ENCODE measurements around the gene EGFL7. TPM values are rescaled to one million over a fixed set of nuclear protein-coding genes. Genes with fewer than 3 reads are reported as not detected.

Gene EGFL7
- total RNA-seq, 2 experiments from 2014 or later = 1.9 TPM

DNA sequence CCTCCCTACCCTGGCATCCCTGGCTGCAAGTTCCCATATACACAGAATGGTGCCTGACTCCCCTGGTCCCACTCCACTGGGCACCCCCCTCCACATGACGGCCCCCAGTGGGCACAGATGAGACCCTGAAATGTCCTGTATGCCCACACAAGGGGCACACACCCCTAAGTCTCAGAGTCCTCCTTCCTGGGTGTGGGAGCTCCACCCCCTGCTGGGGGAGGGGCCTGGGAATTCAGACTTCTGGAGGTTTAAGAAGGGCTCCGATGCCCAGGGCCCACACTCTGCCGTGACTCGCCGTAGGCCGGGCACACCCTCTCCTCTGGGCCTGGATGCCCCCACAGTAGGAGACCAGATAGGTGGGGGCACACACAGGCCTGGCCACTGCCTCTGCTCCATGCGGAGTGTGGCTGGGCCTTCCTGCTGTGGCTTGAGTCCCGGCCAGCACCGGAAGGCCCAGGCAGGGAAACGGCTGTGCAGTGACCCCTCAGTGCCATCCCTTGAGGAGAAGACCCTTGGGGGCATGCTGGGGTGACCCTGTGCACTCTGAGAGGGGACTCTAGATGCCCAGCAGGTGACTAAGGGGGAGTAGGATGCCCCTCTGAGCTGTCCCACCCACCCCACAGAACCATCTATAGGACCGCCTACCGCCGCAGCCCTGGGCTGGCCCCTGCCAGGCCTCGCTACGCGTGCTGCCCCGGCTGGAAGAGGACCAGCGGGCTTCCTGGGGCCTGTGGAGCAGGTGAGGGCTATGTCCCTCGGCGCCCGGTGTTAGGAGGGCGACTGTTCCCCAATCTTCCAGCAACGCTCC is 6.5 kb downstream of the EGFL7 start:
- peaks cover 2% of the 10 kb centered on the region for H3K36me3 Mint-ChIP-seq (ENCODE audit: low read depth)
- POLR2A ChIA-PET = no interaction called here
- no peaks in the 10 kb centered on the region for H3K9me3 Mint-ChIP-seq (ENCODE audit: insufficient read depth)
- CTCF ChIA-PET = interaction anchor here (0.6 to 1.0 kb wide), 2 partner anchors 33 to 59 kb away, joined by 3 read pairs; no protein-coding TSS in a partner anchor
- peaks cover 7% of the 10 kb centered on the region for H3K27me3 Mint-ChIP-seq (ENCODE audit: low read depth)
- peaks cover 8% of the 10 kb centered on the region for H3K4me1 Mint-ChIP-seq (ENCODE audit: low read depth)
- no peak for DNase-seq
- ATAC-seq = no peak
- H3K27ac Mint-ChIP-seq = no peak overlapping the region
- H3K4me3 Mint-ChIP-seq = no peak overlapping the region

GRCh38 chr9:136669791-136670464 is 7.2 kb downstream of the EGFL7 start:
- H3K27ac Mint-ChIP-seq = no peak overlapping the region
- CTCF ChIA-PET = no interaction called here
- no peak overlapping the region for H3K4me3 Mint-ChIP-seq
- POLR2A ChIA-PET = no interaction called here
- DNase-seq (no peak), ATAC-seq (no peak)
- H3K36me3 Mint-ChIP-seq (ENCODE audit: low read depth) = peaks cover 2% of the 10 kb centered on the region
- no peaks in the 10 kb centered on the region for H3K9me3 Mint-ChIP-seq (ENCODE audit: insufficient read depth)
- peaks cover 7% of the 10 kb centered on the region for H3K27me3 Mint-ChIP-seq (ENCODE audit: low read depth)
- H3K4me1 Mint-ChIP-seq (ENCODE audit: low read depth) = peaks cover 6% of the 10 kb centered on the region

DNA sequence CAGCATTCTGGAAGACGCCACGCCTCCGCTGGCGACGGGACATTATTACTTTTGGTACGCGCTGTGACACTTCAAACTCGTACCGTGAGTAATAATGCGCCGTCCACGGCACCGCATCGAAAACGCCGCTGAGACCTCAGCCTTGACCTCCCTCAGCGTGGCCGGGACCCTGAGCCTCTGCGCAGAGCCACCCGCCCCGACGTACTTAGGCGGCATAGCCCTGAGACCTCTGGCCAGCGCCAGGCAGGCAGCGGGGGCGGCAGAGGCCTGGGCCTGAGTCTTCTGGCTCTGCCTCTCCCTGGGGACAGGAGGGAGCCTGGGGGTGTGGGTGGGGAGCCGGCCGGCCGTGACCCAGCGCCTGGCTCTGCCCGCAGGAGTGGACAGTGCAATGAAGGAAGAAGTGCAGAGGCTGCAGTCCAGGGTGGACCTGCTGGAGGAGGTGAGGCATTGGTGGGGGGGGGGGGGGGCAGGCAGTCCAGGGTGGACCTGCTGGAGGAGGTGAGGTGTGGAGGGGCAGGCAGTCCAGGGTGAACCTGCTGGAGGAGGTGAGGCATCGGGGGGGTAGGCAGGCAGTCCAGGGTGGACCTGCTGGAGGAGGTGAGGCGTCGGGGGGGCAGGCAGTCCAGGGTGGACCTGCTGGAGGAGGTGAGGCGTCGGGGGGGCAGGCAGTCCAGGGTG is 8.0 kb downstream of the EGFL7 start:
- no peak overlapping the region for H3K4me3 Mint-ChIP-seq
- CTCF ChIA-PET = interaction anchor here (0.9 to 2.1 kb wide), 4 partner anchors 9 to 31 kb away, joined by 3 to 19 read pairs (median 7); partner anchors contain the start of gene AGPAT2
- no peak overlapping the region for H3K27ac Mint-ChIP-seq
- no peaks in the 10 kb centered on the region for H3K9me3 Mint-ChIP-seq (ENCODE audit: insufficient read depth)
- peaks cover 2% of the 10 kb centered on the region for H3K36me3 Mint-ChIP-seq (ENCODE audit: low read depth)
- peaks cover 5% of the 10 kb centered on the region for H3K27me3 Mint-ChIP-seq (ENCODE audit: low read depth)
- no peak for DNase-seq
- peaks cover 3% of the 10 kb centered on the region for H3K4me1 Mint-ChIP-seq (ENCODE audit: low read depth)
- POLR2A ChIA-PET = interaction anchor here (1.1 kb wide), 1 partner anchor 16 kb away, joined by 5 read pairs; no protein-coding TSS in a partner anchor
- ATAC-seq = no peak

- Mint-ChIP-seq H3K27me3 (ENCODE audit: low read depth) (peaks cover 5% of the 10 kb centered on the region), H3K36me3 (ENCODE audit: low read depth) (peaks cover 2% of the 10 kb centered on the region), H3K4me1 (ENCODE audit: low read depth) (peaks cover 3% of the 10 kb centered on the region), H3K27ac (no peak overlapping the region), H3K4me3 (no peak overlapping the region), H3K9me3 (ENCODE audit: insufficient read depth) (no peaks in the 10 kb centered on the region)
- ChIA-PET CTCF (interaction anchor here (0.6 to 2.1 kb wide), 9 partner anchors 10 to 1105 kb away, joined by 3 to 19 read pairs (median 4); partner anchors contain the start of gene AGPAT2), POLR2A (interaction anchor here (1.1 kb wide), 1 partner anchor 15 kb away, joined by 5 read pairs; no protein-coding TSS in a partner anchor)
- ATAC-seq = no peak
- DNase-seq = no peak
Measured at GRCh38 chr9:136671254-136671614, 8.5 kb downstream of the EGFL7 start.

DNA sequence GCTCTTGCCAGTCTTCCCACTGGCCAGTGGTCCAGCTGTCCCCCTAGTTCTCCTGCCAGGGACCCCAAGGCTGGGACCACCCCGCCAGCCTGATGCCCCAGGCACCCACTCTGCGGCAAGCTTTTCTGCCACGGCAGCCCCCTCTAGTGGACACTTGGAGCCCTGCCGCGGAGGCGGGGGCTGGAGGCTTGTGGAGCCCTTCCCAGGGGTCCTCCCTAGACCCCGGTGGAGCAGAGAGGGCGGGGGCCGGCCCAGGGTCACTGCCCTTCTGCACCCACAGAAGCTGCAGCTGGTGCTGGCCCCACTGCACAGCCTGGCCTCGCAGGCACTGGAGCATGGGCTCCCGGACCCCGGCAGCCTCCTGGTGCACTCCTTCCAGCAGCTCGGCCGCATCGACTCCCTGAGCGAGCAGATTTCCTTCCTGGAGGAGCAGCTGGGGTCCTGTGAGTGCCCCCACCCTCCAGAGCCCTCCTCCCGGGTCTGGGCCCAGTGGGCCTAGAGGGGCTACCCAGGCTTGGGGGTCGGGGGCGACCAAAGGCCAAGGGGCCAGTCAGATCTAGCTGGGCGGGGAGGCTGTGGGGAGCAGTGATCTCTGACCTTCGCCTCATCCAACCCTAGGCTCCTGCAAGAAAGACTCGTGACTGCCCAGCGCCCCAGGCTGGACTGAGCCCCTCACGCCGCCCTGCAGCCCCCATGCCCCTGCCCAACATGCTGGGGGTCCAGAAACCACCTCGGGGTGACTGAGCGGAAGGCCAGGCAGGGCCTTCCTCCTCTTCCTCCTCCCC is 9.1 kb downstream of the EGFL7 start:
- Mint-ChIP-seq H3K27me3 (ENCODE audit: low read depth) (peaks cover 1% of the 10 kb centered on the region), H3K4me3 (no peak overlapping the region), H3K27ac (no peak overlapping the region), H3K9me3 (ENCODE audit: insufficient read depth) (no peaks in the 10 kb centered on the region), H3K4me1 (ENCODE audit: low read depth) (peaks cover 3% of the 10 kb centered on the region), H3K36me3 (ENCODE audit: low read depth) (peaks cover 2% of the 10 kb centered on the region)
- peak; percentile 54 for DNase-seq
- CTCF ChIA-PET = interaction anchor here (0.6 to 2.1 kb wide), 10 partner anchors 10 to 1105 kb away, joined by 3 to 19 read pairs (median 4); partner anchors contain the start of gene AGPAT2
- peak; percentile 61 for ATAC-seq
- POLR2A ChIA-PET = interaction anchor here (0.9 to 1.1 kb wide), 2 partner anchors 14 to 56 kb away, joined by 4 to 5 read pairs; no protein-coding TSS in a partner anchor

DNA sequence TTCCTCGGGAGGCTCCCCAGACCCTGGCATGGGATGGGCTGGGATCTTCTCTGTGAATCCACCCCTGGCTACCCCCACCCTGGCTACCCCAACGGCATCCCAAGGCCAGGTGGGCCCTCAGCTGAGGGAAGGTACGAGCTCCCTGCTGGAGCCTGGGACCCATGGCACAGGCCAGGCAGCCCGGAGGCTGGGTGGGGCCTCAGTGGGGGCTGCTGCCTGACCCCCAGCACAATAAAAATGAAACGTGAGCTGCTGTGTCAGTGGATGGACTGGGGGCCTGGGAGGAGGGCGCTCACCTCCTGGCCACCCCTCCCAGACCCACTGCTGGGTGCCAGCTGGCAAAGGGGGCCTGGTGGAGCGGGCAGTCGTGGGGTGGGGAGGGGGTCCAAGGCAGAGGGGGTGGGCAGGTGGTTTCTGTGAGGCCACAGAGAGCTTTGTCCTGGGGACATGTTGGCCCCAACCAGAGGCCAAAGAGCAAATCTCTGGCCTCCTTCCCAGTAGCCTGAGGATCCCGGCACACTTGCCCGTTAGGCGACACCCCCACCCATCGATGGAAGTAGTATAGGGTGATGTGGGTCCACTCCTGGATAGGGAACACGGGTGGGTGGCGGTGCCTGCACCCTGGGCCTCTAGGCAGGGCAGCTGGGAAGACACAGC is 9.8 kb downstream of the EGFL7 start:
- POLR2A ChIA-PET = interaction anchor here (0.9 kb wide), 1 partner anchor 55 kb away, joined by 4 read pairs; no protein-coding TSS in a partner anchor
- H3K4me3 Mint-ChIP-seq = no peak overlapping the region
- CTCF ChIA-PET = interaction anchor here (0.8 to 2.1 kb wide), 6 partner anchors 11 to 57 kb away, joined by 3 to 19 read pairs (median 4); partner anchors contain the start of gene AGPAT2
- H3K9me3 Mint-ChIP-seq (ENCODE audit: insufficient read depth) = no peaks in the 10 kb centered on the region
- DNase-seq (no peak), ATAC-seq (no peak)
- H3K36me3 Mint-ChIP-seq (ENCODE audit: low read depth) = peaks cover 2% of the 10 kb centered on the region
- H3K4me1 Mint-ChIP-seq (ENCODE audit: low read depth) = peaks cover 3% of the 10 kb centered on the region
- peaks cover 1% of the 10 kb centered on the region for H3K27me3 Mint-ChIP-seq (ENCODE audit: low read depth)
- H3K27ac Mint-ChIP-seq = no peak overlapping the region

GRCh38 chr9:136673088-136673974 is 10.6 kb downstream of the EGFL7 start:
- Mint-ChIP-seq H3K27ac (no peak overlapping the region), H3K27me3 (ENCODE audit: low read depth) (peaks cover 1% of the 10 kb centered on the region), H3K9me3 (ENCODE audit: insufficient read depth) (no peaks in the 10 kb centered on the region), H3K4me3 (no peak overlapping the region), H3K36me3 (ENCODE audit: low read depth) (peaks cover 2% of the 10 kb centered on the region), H3K4me1 (ENCODE audit: low read depth) (peaks cover 3% of the 10 kb centered on the region)
- POLR2A ChIA-PET = interaction anchor here (0.9 kb wide), 1 partner anchor 55 kb away, joined by 4 read pairs; no protein-coding TSS in a partner anchor
- no peak for DNase-seq
- no peak for ATAC-seq
- CTCF ChIA-PET = interaction anchor here (0.8 to 2.1 kb wide), 5 partner anchors 14 to 56 kb away, joined by 3 to 19 read pairs (median 4); partner anchors contain the start of gene AGPAT2

- Mint-ChIP-seq H3K4me1 (ENCODE audit: low read depth) (no peaks in the 10 kb centered on the region), H3K27me3 (ENCODE audit: low read depth) (no peaks in the 10 kb centered on the region), H3K36me3 (ENCODE audit: low read depth) (peaks cover 2% of the 10 kb centered on the region), H3K27ac (no peak overlapping the region), H3K9me3 (ENCODE audit: insufficient read depth) (no peaks in the 10 kb centered on the region), H3K4me3 (no peak overlapping the region)
- POLR2A ChIA-PET = no interaction called here
- no peak for ATAC-seq
- CTCF ChIA-PET = no interaction called here
- no peak for DNase-seq
Measured at GRCh38 chr9:136673975-136674785, 11.5 kb downstream of the EGFL7 start.

GRCh38 chr9:136674786-136675349 is 12.2 kb downstream of the EGFL7 start:
- Mint-ChIP-seq H3K9me3 (ENCODE audit: insufficient read depth) (no peaks in the 10 kb centered on the region), H3K4me1 (ENCODE audit: low read depth) (no peaks in the 10 kb centered on the region), H3K27ac (no peak overlapping the region), H3K4me3 (no peak overlapping the region), H3K27me3 (ENCODE audit: low read depth) (no peaks in the 10 kb centered on the region), H3K36me3 (ENCODE audit: low read depth) (peaks cover 2% of the 10 kb centered on the region)
- CTCF ChIA-PET = no interaction called here
- POLR2A ChIA-PET = no interaction called here
- ATAC-seq (no peak), DNase-seq (no peak)

Data from activated CD8-positive, alpha-beta T cell treated with anti-CD3 and anti-CD28 coated beads, Interleukin-2, amount 10 ng/mL, durations not matched to agents 7 days and 5 days (primary cell).